Glomerular visceral epithelial cell (primary cell): Measurements from ENCODE around the gene FUBP3.

Source experiments
- DNase-seq: peaks from one replicate; pipeline ENCODE4 v3.0.0-alpha.2; 2016; ENCODE audit errors: extremely low spot score

FUBP3 gene

DNA sequence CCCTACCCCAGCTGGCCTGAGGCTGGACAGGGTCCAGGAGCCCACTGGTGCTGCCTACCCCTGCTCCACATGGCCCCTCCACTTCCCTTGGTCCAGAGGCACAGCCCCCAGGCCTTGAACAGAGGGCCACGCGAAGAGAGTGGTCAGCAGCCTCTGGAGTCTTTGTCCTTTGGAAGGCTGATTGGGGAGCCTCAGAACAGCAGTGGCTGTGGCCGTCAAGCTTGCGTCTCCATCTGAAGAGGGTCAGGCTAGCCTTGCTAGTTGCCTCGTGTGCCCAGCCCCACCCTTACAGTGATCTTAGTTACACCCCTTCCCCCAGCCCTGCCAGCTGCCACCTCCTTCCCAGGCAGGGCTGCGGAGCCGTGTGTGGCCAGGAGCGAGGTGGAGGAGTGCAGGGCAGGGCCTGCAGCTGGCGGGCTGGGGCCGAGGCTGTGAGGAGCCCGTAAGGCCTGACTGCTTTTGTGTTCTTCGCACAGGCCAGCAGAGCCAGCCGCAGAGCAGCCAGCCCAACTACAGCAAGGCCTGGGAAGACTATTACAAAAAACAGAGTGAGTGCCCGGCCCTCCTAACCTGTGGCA, 54.9 kb downstream of the FUBP3 start:
- no peak for DNase-seq

DNA sequence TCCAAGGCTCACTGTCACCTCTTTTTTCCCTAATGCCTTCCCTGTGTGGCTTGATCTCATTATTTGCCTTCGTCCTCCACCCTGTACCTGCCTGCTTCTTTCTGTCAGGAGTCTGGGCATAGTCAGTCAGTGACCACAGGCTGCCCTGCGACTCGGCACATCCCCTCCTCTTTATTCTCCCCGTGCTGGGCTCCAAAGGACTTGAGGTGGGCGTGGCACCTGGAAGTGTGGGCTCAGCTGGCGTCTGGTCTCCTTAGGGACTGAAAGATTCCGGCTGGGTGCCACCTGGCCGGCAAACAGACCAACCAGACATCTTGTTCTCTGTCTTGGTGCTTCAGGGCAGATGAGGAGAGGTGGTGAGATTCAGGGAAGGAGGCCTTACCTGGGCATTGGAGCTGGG, 55.4 kb downstream of the FUBP3 start:
- DNase-seq, result no peak

DNA sequence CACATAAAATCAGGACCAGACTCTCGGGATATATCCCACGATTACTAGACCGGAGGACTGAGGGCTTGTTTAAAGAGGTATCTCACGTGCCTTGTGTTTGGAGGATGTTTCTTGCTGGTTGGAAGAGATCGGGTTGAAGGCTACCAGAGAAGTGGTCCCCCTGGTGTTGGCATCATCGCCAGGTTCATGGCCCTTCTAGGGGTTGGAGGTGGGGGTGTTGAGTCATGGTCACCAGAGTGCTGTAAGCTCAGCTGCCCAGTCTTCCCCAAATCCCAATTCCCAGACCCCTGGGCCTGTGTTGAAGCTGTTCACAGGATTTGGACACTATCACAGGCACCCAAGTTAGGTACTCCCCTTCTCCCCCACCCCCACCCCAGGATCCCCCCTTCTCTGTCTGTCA, 55.9 kb downstream of the FUBP3 start:
- DNase-seq, result no peak

DNA sequence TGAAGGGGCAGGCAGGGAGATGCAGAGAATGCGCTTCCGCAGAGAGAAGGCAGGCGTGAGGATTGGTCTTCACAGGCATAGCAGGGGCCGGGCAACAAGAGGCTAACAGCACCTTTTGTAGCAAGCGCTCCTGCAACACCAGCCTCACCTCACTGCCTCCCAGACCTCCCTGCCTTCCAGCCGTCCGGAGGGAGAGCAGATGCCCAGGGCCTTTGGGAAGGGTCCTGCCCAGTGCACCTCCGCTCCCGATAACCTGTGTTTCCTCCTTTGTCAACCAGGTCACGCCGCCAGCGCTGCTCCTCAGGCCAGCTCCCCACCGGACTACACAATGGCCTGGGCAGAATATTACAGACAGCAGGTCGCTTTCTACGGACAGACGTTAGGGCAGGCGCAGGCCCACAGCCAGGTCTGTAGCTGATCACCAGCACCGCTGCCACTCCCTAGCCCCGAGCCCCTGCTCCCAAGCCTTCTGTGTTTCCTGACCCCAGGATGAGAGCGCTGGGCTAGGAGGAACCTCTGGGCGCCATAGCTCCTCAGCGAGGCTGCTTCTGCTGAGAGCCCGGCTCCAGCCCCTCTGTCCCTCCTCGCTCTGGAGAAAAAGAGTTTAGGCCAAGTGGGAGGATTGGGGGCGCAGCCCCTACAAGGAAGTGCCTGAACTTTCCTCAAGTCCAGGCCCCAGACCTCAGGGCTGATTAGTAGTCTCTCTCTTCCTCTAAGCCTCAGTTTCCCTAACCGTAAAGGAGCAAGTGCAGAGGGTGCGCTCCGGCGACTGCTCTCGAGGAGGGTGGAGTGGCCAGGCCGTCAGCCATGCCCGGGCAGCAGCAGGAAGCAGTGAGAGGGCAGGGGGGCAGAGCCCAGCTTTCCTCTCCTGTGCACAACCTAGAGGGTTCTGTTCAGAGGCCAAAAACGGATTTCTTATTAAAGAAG, 56.6 kb downstream of the FUBP3 start:
- DNase-seq, result no peak

DNA sequence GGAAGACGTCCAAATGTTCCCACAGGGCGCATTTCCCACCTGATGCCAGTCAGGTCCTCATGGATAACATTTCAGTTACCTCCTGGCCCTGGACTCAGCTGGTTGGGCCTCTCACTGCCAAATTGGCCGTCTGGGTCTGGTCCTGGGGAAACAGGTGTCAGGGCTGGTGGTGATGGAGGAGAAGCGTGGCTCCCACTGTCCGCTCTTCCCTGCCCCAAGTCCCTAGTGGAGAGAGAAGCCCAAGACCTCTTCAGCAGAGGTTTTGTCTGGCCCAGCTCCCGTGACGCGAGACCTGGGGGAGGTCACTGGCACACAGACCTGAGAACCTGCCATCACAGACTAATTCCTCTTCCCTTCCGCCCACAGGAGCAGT, 57.3 kb downstream of the FUBP3 start:
- DNase-seq, result no peak

DNA sequence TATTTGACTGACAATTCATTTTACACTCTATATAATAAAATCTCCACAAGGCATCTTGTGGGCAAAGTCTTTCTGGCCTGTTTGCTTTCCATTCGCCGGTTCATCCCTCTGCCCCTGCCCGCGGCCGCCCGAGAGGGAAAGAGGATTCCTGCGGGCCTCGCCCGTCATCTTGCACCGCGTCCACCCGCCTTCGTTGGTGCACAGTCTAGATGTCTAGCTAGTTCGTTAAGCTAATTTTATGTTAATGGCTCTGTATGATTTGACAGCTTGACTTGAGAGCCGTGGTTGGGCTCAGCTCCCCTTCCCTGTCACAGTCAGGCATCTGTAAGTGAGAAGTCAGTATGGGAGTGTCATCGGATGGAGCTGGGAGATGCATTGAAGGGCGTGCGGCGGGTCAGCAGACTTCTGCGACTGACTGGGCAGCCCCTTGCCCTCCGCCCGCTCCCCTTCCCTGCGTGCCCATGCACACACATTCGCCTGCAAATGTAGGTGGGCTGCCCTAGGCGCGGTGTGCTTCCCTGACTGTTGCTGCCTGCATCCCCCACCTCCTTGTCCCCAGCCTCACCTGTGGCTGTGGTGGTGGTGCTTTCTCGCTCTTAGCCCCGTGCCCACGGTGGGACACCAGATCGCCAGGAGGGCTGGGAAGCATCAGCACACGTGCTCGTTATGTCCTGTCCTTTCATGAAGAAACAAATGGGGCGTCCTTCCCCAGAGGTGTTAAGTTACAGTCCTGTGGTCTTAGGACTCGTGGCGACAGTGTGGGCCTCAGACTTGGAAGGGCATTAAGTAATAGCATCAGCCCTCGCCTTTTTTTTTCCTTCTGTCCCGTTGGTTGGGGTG, 59.1 kb downstream of the FUBP3 start:
- no peak for DNase-seq

DNA sequence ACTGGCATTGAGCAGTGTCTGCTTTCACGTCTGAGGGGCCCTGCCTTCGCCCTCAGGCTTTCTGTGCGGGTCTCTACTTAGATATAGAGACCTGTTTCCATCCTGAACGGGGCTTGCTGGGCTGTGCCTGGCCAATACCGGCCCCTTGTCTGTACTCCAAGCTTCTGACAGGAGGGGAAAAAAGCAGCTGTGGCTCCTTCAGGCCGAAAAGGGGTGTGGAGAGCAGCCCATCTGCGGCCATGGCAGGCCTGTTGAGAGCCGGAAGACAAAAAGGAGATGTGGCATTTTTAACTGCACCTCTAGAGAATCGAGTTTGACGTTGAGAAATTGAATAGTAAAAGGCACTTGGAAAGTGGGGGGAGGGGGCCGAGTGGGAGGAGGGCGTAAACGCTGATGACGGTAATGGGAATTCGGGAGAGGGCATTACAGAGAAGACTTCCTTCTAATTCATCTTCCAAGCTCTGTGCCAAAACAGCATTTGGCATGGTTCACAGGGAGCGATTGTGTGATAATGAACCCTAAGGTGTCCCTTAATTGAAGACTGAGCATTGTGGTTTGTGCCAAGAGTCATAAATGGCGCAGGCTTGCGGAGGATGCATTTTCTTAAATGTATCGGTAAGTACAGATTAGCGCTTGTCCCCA, 59.9 kb downstream of the FUBP3 start:
- no peak for DNase-seq

DNA sequence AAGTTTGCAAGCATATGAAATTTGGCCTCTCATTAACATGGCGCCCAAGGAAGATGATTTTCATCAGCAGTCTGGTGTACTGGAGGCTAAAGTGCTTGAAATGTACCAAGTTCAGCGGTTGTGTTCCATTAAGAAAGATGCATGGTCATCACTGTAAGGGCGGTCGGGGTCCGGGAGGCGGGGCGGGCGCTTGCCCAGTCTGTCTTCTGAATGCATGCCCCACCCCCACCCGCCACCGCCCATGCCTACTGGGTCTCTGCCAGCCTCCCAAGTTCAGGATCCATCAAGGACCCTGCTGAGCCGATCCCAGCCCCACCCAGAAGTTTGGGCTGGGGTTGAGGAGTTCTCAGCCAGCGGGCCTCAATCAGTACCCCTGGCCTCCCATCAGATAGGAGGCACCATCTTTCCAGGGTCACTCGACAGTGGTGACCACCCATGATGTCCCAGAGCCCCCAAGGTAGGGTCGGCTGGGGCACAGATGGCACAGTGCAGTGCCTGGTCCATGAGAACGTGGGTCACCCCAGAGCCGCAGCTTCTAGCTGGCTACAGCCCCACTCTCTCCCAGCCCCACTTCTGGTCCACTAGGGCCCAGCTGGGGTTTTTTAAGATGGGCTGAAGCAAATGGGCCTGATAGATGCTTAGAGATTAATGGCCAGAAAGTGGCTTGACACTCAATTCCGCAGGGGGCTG, 60.6 kb downstream of the FUBP3 start:
- no peak for DNase-seq

DNA sequence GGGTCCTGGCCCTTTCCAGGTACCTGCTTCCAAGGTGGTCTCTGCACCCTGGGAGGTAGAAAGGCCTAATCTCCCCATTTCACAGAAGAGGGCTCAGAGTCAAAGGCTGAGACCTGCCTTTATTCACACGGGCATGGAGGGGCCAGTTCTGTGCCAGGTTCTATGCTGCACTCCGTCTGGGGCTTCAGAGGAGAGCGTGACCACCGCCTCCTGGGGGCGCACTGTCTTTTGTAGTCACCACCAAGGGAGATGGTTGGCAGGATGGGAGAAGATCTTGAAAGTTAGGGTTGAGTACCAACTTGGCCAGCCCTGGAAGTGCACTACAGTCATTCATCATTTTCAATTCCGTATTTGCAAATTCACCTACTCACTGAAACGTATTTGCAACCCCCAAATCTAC, 61.3 kb downstream of the FUBP3 start:
- no peak for DNase-seq

DNA sequence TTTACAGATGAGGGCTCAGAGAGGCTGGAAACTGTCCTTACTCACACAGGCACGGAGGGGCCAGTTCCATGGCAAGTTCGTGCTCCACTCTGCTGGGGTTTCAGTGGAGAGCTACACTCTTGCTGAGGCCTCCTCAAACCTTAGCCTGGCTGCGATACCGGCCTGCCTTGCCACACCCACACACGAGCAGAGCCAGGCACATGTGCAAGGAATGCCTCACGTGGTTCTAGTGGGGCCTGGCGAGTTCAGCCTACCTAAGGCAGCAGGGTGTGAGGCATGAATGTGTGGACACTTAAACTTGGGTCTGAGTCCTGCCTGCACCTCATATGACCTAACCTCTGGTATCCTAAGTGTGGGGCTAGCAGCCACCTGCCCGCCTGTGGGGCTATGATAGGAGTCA, 63.5 kb downstream of the FUBP3 start:
- no peak for DNase-seq

DNA sequence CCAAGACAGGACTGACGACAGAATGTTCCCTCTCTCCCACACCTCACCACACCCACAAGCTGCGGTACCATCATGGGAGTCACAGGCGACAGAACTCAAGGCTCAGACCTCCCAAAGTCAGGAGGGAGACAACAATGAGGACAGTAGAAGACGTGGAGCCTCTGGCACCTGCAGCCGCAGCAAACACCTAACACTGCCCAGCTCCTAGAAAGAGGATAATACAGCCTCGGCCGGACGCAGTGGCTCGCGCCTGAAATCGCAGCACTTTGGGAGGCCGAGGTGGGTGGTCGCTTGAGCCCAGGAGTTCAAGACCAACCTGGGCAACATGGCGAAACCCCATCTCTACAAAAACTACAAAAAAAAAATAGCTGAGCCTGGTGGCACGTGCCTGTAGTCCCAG, 71.8 kb downstream of the FUBP3 start:
- no peak for DNase-seq

DNA sequence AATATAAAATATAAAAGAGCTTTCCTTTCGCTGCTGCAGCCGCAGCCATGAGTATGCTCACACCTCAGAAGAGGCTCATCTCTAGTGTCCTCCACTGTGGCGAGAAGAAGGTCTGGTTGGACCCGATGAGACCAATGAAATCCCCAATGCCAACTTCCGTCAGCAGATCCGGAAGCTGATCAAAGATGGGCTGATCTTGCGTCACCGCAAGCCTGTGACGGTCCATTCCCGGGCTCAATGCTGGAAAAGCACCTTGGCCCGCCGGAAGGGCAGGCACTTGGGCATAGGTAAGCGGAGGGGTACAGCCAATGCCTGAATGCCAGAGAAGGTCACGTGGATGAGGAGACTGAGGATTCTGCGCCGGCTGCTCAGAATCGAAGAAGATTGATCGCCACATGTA, 72.4 kb downstream of the FUBP3 start:
- no peak for DNase-seq

DNA sequence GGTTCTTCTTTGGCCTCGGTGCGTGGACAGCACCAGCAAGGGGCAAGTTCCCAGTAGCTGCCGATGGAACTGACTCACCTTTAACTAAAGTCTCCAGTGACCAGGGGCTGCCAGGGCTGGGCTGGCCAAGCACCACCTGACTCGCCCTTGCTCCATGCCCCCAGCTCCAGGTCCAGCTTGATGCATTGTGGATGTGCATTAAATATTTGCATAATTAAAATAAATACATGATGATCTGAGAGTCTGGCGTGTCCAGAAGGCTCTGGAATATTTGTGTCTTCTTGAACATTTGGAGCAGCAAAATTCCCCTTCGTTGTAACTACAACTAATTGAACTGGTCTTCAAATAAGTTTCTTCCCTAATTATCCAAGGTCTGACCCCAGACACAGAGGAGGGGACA, 75.5 kb downstream of the FUBP3 start:
- DNase-seq, result no peak

DNA sequence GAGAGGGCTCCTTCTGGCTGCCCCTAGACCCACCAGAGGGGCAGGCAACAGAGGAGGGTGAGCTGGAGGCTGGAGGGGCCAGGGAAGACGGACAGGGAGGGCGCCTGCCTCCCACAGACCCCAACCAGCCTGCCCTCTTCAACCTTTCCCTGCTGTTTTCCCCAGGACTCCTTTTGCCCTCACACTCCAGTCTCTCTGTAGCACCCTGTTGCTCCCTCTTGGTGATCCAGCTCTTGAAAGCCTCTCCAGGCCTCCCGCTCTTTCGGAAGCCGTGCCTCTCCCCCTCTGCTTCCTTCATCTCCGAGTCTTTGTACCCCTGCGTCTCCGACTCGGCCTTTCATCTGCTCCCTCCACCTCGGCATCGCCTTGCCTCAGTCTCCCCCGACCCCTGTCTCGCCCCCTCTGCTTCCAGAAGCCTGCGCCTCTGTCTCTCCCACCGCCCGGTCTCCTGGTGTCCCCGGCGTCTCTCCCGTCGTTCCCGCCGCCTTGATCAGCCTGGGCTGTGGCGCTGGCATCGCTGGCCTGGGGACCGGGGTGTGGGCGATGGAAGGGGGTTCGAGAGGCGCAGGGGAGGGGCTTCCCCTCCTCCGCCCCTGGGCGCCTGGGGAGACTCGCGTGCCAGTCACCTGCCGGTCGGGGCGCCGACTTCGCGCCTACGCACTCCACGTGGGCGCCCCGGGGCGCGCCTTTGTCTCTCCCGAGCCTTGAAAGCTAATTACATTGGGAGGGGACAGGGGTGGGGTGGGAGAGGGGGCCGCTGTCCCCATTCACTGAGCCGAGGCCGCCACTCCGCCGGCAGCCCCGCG, 79.7 kb downstream of the FUBP3 start:
- no peak for DNase-seq

DNA sequence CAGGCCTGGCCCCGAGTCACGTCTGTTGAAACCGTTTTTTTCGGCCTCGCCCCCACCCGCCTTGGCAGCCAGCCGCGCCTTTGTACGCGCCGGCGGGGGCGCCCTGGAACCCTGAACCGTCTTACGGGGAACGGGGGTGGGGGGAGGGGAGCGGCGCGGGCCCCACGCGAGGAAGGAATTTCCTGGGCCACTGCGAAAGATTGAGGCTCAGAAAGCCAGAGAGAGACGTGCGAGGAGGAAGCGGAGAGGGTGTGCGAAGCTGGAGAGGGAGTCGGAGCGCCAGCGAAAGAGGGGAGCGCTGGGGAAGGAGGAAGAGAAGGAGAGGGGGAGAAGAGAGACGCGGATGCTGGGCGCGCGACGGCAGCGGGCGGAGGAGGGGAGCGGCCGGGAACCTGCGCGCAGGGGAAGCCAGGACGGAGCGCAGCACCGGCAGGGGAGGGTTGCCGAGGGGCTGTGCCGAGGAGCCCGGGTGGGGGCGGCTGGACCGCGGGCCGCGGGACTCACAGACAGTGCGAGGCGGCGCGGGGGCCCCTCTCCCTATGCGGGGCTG, 80.4 kb downstream of the FUBP3 start:
- DNase-seq, result no peak

DNA sequence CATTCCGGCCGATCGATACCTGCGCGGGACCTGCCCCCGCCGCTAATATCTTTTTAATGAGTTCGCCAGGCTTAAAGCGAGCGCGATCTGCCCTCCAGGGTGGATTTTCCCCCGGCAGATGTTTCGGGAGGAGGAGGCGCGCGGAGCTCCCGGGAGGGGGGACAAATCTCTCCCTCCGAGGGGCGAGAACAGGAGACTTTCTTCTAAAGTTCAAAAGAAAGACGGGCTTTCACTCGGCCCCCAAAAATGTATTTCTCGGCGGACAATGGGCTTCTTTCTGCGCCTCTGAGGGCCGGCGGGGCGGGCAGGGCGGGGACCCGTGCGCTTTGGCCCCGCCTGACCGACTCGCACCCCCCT, 80.9 kb downstream of the FUBP3 start:
- no peak for DNase-seq

DNA sequence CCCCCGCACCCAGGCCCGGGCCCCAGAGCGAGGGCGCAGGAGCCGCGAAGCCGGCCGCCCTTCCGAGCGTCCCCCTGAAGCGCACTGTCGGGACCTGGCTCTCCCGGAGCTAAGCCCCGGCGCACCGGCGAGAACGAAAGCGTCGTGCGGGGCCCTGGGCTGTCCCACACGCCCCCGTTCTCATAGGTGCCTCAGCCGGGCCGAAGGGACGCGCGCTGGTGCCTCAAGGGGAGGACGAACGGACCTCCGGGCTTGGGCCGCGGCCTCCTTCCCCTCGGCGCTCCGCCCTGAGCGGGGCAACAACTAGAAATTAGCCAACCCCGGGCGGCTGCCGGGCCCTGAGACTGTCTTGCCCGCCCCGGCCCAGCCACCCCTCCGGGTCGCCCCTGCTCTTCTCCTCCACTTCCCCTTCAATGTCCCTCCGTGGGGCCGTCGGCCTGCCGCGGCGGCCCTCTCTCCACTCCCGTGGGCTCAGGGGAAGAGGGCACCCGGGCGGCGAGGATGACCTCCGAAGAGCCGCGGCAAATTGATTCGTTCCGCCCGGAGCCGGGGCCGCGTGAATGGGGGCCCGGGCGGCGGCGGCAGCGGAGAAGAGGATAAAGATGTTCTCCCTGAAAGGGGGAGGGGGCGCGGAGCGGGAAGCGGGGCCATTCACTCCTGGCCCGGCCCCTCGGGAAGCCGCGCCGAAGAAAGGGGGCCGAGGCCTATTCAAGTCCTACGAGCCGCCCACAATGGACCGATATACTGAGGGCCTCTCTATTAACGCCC, 81.5 kb downstream of the FUBP3 start:
- DNase-seq, result no peak

DNA sequence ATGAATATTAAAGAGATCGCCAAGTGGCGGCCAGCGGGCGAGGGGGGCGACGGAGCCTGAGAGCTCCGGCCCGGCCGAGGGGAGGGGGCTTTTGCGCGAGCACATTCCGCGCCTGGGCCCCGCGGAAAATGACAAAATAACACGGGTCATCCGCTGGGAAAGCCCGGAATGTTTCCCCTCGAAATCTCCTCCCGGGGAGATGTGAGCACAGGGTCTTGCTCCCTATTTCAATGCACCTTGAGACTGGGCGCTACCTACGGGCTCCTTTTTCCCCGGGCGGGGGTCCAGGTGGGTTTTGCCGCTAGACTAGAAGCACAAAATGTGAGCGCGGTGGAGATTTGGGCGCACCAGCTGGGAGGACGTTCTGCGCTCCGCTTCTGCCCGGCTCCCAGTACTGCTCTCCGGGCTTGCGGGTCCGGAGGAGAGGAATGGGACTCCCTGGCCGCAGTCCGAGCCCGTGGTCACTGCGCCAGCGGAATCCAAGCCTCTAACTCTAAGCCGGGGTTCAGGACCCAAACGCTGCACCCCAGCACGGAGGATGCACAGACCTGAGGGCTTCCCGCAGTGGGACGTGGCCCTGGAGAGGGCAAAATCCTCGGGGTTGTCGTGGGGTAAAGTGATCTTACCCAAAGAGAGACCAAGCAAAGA, 82.2 kb downstream of the FUBP3 start:
- no peak for DNase-seq
